Body of pancreas (tissue), 4 donors: Measurements from ENCODE around the gene COQ5. TPM values are rescaled to one million over a fixed set of nuclear protein-coding genes. Genes with fewer than 3 reads are reported as not detected.
A peak's percentile ranks its signal among the peaks of the same experiment; 100 is the strongest.

Source experiments
- ATAC-seq: fragments of 150-250 bp; one replicate; pipeline ENCODE4 v1.9.1; 2016
- DNase-seq, 4 donors: peaks; one replicate each; pipeline ENCODE4 v3.0.0-alpha.2; 2019
- H3K27ac ChIP-seq, 4 donors: fragments of 200-600 bp; sonication (generic); 1 replicate in 3 of 4; 2 replicates in 1 of 4; pipeline versions ENCODE4 v1.5.1 to v1.6.1; 2016 to 2019; ENCODE audit warnings: mild to moderate bottlenecking in 1 of 4, mixed read lengths in 1 of 4, moderate library complexity in 1 of 4
- H3K27me3 ChIP-seq, 2 donors: fragments of 200-600 bp; sonication (generic); one replicate each; pipeline ENCODE4 v1.6.0; 2016; ENCODE audit warnings: mild to moderate bottlenecking in 1 of 2
- H3K36me3 ChIP-seq, 2 donors: fragments of 200-600 bp; sonication (generic); replicated peaks in 1 of 2; 2 replicates each; pipeline ENCODE4 v1.5.1; 2016; ENCODE audit warnings: low read depth in 2 of 2; ENCODE audit not compliant: insufficient read depth in 1 of 2
- H3K4me1 ChIP-seq: fragments of 200-600 bp; sonication (generic); one replicate; pipeline ENCODE4 v1.6.0; 2016
- H3K4me3 ChIP-seq, 2 donors: fragments of 200-600 bp; sonication (generic); 1 replicate in 1 of 2; 2 replicates in 1 of 2; pipeline ENCODE4 v1.5.1; 2016 to 2019
- H3K9me3 ChIP-seq, 3 donors: fragments of 200-600 bp; sonication (generic); 1 replicate in 2 of 3; 2 replicates in 1 of 3; pipeline ENCODE4 v1.5.1; 2016
- POLR2A ChIP-seq, 3 donors: fragments of 450-650 bp; IDR thresholded peaks; one replicate each; pipeline ENCODE4 v1.6.1; 2016; ENCODE audit warnings: antibody characterized with exemption in 3 of 3, mild to moderate bottlenecking in 2 of 3
- WGBS, 2 donors: methylation state at CpG; one replicate each; pipeline ENCODE4 v1.1.5; 2017; 5-methylcytosine and 5-hydroxymethylcytosine counted together
- intact Hi-C: fragments of 100-400 bp; cut with DNase I; formaldehyde crosslinking; loops from one replicate; pipeline ENCODE4 v1.15.1; 2023
- total RNA-seq, 2 donors: library from RNA; depleted of rRNA; stranded (reverse); fragments of >200 nt; gene quantifications; one replicate each; pipeline ENCODE4 v1.1.0, GENCODE V29; 2016
- TF ChIP-seq, protein P1 (sequence below), 7 experiments: fragments of 450-650 bp in 4 of 7; fragments of 200-600 bp in 3 of 7; sonication (generic) in 3 of 7; IDR thresholded peaks; one replicate each; pipeline ENCODE4 v1.5.1; 2016 to 2019; ENCODE audit warnings: antibody characterized with exemption in 7 of 7

COQ5 gene
- total RNA-seq, 2 donors from 2014 or later: 9.6 to 24.1 TPM

DNA sequence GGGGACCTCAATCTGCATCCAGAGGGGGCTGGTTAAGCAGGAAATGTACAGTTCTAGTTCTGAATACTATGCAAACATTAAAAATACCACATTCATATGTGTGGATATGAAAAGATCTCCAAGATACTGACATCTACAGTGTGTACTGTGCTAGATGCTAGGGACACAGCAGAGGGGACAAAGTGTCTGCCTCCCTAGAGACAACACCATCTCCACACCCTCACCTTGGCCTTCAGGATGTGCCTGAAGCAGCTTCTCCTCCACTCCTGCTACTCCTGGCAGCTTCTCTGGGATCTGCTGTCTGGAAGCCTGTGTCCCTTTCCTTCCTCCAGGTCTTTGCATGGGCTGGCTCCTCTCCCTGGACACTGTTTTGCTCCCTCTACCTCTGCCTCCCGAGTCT is 48.7 kb downstream of the COQ5 start:
- no peaks in the 10 kb centered on the region for H3K4me1 ChIP-seq
- WGBS, 2 donors: 42 to 65% methylated on average over 1 of the region's 1 CpG
- no peaks in the 10 kb centered on the region for H3K27me3 ChIP-seq
- DNase-seq (no peak), ATAC-seq (no peak)
- no peak for TF ChIP-seq POLR2A (IDR thresholded peaks at IDR 0.05)
- TF ChIP-seq, protein P1, sequence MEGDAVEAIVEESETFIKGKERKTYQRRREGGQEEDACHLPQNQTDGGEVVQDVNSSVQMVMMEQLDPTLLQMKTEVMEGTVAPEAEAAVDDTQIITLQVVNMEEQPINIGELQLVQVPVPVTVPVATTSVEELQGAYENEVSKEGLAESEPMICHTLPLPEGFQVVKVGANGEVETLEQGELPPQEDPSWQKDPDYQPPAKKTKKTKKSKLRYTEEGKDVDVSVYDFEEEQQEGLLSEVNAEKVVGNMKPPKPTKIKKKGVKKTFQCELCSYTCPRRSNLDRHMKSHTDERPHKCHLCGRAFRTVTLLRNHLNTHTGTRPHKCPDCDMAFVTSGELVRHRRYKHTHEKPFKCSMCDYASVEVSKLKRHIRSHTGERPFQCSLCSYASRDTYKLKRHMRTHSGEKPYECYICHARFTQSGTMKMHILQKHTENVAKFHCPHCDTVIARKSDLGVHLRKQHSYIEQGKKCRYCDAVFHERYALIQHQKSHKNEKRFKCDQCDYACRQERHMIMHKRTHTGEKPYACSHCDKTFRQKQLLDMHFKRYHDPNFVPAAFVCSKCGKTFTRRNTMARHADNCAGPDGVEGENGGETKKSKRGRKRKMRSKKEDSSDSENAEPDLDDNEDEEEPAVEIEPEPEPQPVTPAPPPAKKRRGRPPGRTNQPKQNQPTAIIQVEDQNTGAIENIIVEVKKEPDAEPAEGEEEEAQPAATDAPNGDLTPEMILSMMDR (IDR thresholded peaks at IDR 0.05): no peak
- intact Hi-C loops: no loop called here
- H3K36me3 ChIP-seq: no peaks in the 10 kb centered on the region
- H3K9me3 ChIP-seq: no peaks in the 10 kb centered on the region
- no peak overlapping the region for H3K27ac ChIP-seq
- H3K4me3 ChIP-seq: no peak overlapping the region

DNA sequence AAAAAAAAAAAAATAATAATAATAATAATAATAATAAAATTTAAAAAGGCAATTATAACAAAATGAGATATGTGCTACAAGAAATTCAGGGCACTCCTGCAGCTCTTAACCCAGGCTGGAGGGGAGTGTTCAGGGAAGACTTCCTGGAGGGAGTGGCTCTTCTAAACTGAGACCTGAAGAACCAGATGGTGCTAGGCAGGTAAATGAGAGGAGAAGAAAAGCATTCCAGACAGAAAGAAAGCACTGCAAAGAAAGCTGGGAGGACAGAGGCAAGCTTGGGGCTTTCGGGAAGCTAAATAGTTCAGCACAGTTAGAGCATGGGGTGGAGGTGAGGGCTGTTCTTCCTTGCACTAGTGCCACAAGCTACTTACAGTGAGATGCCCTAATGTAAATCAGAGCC is 49.5 kb downstream of the COQ5 start:
- no peak for ATAC-seq
- Histone ChIP-seq H3K36me3 (no peaks in the 10 kb centered on the region), H3K4me3 (no peak overlapping the region), H3K9me3 (no peaks in the 10 kb centered on the region), H3K4me1 (no peaks in the 10 kb centered on the region), H3K27ac (no peak overlapping the region), H3K27me3 (no peaks in the 10 kb centered on the region)
- 93 to 100% methylated on average over 1 of the region's 1 CpG for WGBS, 2 donors
- no peak for DNase-seq
- intact Hi-C loops: no loop called here
- no peak for TF ChIP-seq POLR2A (IDR thresholded peaks at IDR 0.05)
- TF ChIP-seq, protein P1 (IDR thresholded peaks at IDR 0.05): no peak

DNA sequence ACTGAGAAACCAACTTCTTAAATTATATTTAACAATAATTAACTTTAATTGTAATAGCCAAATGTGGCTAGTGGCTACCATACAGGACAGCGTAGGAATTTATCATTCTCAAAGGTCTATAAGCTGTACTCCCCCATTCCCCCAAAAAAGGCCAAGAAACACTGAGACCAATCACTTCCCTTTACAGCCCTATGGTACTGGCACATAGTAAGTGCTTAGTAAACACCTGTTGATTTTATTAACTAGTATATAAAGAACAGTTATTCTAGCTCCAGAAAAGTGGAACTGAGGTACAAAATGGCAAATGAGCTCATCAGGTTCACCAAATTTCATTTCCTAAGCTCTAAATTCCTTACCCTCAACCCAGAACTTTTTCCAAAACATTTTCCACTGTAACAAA is 53.3 kb downstream of the COQ5 start:
- no peak overlapping the region for H3K4me3 ChIP-seq
- TF ChIP-seq, protein P1 (IDR thresholded peaks at IDR 0.05): no peak
- TF ChIP-seq POLR2A (IDR thresholded peaks at IDR 0.05): no peak
- intact Hi-C loops: no loop called here
- H3K9me3 ChIP-seq: no peaks in the 10 kb centered on the region
- peaks cover under 1% of the 10 kb centered on the region for H3K4me1 ChIP-seq
- H3K27me3 ChIP-seq: no peaks in the 10 kb centered on the region
- H3K27ac ChIP-seq: no peak overlapping the region
- ATAC-seq: no peak
- 100% methylated on average over 1 of the region's 1 CpG for WGBS, 2 donors
- no peaks in the 10 kb centered on the region for H3K36me3 ChIP-seq
- no peak for DNase-seq

DNA sequence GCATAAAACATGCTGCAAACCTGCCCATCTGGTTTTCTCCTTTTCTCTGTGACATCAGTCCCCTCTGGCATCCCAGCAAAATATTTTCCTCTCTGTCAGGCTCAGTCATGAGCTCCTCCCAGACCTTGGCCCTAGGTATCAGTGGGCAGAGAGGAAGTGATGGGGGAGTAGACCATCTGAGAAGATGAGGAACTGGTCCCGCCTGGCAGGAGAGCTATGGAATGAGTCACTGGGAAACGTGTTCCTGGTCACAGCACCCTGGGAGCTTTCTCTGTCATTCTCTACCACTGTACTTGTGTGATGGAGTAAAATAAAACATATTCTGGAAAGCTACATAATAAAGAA is 54.4 kb downstream of the COQ5 start:
- ATAC-seq (peak; percentile 36), DNase-seq (peak in 3 of 4 donors; percentile 32 to 61 (median 48))
- no peaks in the 10 kb centered on the region for H3K36me3 ChIP-seq
- no peaks in the 10 kb centered on the region for H3K27me3 ChIP-seq
- H3K9me3 ChIP-seq: no peaks in the 10 kb centered on the region
- no peak overlapping the region for H3K4me3 ChIP-seq
- peak overlapping the region in 1 of 4 donors; percentile 63 for H3K27ac ChIP-seq
- TF ChIP-seq, protein P1 (IDR thresholded peaks at IDR 0.05): no peak
- no peak for TF ChIP-seq POLR2A (IDR thresholded peaks at IDR 0.05)
- WGBS, 2 donors: 17 to 31% methylated on average over 2 of the region's 2 CpGs
- H3K4me1 ChIP-seq: peaks cover 7% of the 10 kb centered on the region
- intact Hi-C loops: no loop called here

DNA sequence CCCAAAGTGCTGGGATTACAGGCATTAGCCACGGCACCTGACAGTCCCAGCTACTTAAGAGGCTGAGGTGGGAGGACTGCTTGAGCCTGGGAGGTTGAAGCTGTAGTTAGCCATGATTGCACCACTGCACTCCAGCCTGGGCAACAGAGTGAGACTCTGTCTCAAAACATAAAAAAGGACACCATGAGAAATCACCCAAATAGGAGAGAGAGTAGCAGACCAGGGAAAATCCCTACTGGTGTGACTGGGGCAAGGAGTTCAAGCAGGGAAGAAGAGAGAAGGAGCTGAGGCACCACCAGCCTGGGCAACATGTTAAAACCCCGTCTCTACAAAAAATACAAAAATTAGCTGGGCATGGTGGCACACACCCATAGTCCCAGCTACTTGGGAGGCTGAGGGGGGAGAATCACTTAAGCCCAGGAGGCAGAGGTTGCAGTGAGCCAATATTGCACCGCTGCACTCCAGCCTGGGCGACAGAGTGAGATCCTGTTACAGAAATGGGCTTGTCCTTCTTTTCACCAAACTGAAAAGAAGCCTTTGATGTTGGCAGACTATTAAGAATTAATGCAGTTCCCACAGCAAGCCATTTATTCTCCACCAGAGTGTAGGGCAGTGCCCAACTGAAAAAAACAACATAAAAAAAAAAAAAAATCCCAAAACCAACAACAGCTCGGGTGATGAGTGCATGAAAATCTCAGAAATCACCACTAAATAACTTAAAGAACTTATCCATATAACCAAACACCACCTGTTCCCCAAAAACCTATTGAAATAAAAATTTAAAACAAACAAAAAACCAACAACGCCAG is 54.9 kb downstream of the COQ5 start:
- Histone ChIP-seq H3K27ac (peak overlapping the region in 1 of 4 donors; percentile 63), H3K4me1 (peaks cover 7% of the 10 kb centered on the region), H3K4me3 (no peak overlapping the region), H3K36me3 (no peaks in the 10 kb centered on the region), H3K27me3 (no peaks in the 10 kb centered on the region), H3K9me3 (no peaks in the 10 kb centered on the region)
- intact Hi-C loops: no loop called here
- TF ChIP-seq, protein P1 (IDR thresholded peaks at IDR 0.05): no peak
- no peak for TF ChIP-seq POLR2A (IDR thresholded peaks at IDR 0.05)
- ATAC-seq: no peak
- no peak for DNase-seq
- WGBS, 2 donors: 73 to 74% methylated on average over 6 of the region's 6 CpGs
